ENCODE results near the gene ANAPC1.
"Not testable (repeated sequence)": the region's sequence is repeated elsewhere in the genome, so short reads cannot be mapped to it uniquely, and the experiment has no call there.

Gene ANAPC1

GRCh38 chr2:111883661-111884591, at the start of gene ANAPC1:
ANAPC1 (minus strand) TSS chr2:111884193; CDS start chr2:111880825, 3,368 bp downstream.
- DNase-seq (ENCODE audit: low spot score): peak; percentile 79

GRCh38 chr2:111932841-111933291, 48.9 kb upstream of the ANAPC1 start:
- no peak for DNase-seq (ENCODE audit: low spot score)

- no peak for DNase-seq (ENCODE audit: low spot score)
Measured at GRCh38 chr2:111930875-111931274, 46.9 kb upstream of the ANAPC1 start.

- no peak for DNase-seq (ENCODE audit: low spot score)
Measured at GRCh38 chr2:111930409-111930808, 46.4 kb upstream of the ANAPC1 start.

GRCh38 chr2:111927723-111928122, 43.7 kb upstream of the ANAPC1 start:
- no peak for DNase-seq (ENCODE audit: low spot score)

GRCh38 chr2:111924617-111925107, 40.7 kb upstream of the ANAPC1 start:
- DNase-seq (ENCODE audit: low spot score): no peak

GRCh38 chr2:111923276-111923804, 39.3 kb upstream of the ANAPC1 start:
- no peak for DNase-seq (ENCODE audit: low spot score)

- DNase-seq (ENCODE audit: low spot score): peak; percentile 68
Measured at GRCh38 chr2:111919794-111920608, 36.0 kb upstream of the ANAPC1 start.

- no peak for DNase-seq (ENCODE audit: low spot score)
Measured at GRCh38 chr2:111919365-111919764, 35.4 kb upstream of the ANAPC1 start.

- DNase-seq (ENCODE audit: low spot score): no peak
Measured at GRCh38 chr2:111918383-111918806, 34.4 kb upstream of the ANAPC1 start.

GRCh38 chr2:111917106-111917505, 33.1 kb upstream of the ANAPC1 start:
- no peak for DNase-seq (ENCODE audit: low spot score)

GRCh38 chr2:111912547-111912946, 28.6 kb upstream of the ANAPC1 start:
- DNase-seq (ENCODE audit: low spot score): no peak

GRCh38 chr2:111911295-111911977, 27.4 kb upstream of the ANAPC1 start:
- not testable (repeated sequence) for DNase-seq (ENCODE audit: low spot score)

GRCh38 chr2:111910609-111911277, 26.8 kb upstream of the ANAPC1 start:
- DNase-seq (ENCODE audit: low spot score): no peak

GRCh38 chr2:111909997-111910396, 26.0 kb upstream of the ANAPC1 start:
- not testable (repeated sequence) for DNase-seq (ENCODE audit: low spot score)

GRCh38 chr2:111909079-111909478, 25.1 kb upstream of the ANAPC1 start:
- DNase-seq (ENCODE audit: low spot score): no peak

- DNase-seq (ENCODE audit: low spot score): no peak
Measured at GRCh38 chr2:111908578-111908977, 24.6 kb upstream of the ANAPC1 start.

GRCh38 chr2:111905990-111906735, 22.2 kb upstream of the ANAPC1 start:
- peak; percentile 73 for DNase-seq (ENCODE audit: low spot score)

GRCh38 chr2:111905475-111905869, 21.5 kb upstream of the ANAPC1 start:
- DNase-seq (ENCODE audit: low spot score): not testable (repeated sequence)

All from pons (tissue), 1 donor.